NCI-H345 treated with DMSO at 0.1 percent for 48 hours (cell line): Measurements from ENCODE around the gene PRPF6.
A peak's percentile ranks its signal among the peaks of the same experiment; 100 is the strongest.

Experiments
- DNase-seq: peaks from one replicate; lab custom pipeline; 2025; ENCODE audit not compliant: unreplicated experiment; lab: John Stamatoyannopoulos, UW

Gene PRPF6

GRCh38 chr20:64033981-64034493, 53.1 kb downstream of the PRPF6 start:
- DNase-seq: no peak

GRCh38 chr20:64035066-64035932, 54.4 kb downstream of the PRPF6 start:
- no peak for DNase-seq

GRCh38 chr20:64035933-64036345, 55.0 kb downstream of the PRPF6 start, which contains the start of gene C20orf204:
Gene C20orf204, plus strand, starts transcription at chr20:64036182. Its CDS starts 142 bp downstream, at chr20:64036324.
- no peak for DNase-seq

- no peak for DNase-seq
Observed at GRCh38 chr20:64036346-64037198, 55.6 kb downstream of the PRPF6 start.

GRCh38 chr20:64037199-64037497, 56.2 kb downstream of the PRPF6 start:
- no peak for DNase-seq

GRCh38 chr20:64037498-64038213, 56.7 kb downstream of the PRPF6 start:
- no peak for DNase-seq

GRCh38 chr20:64038224-64038564, 57.3 kb downstream of the PRPF6 start:
- no peak for DNase-seq

GRCh38 chr20:64038565-64039292, 57.8 kb downstream of the PRPF6 start:
- peak; percentile 47 for DNase-seq

- no peak for DNase-seq
Observed at GRCh38 chr20:64039293-64040160, 58.6 kb downstream of the PRPF6 start.

- DNase-seq: no peak
Observed at GRCh38 chr20:64040231-64041039, 59.5 kb downstream of the PRPF6 start.

- no peak for DNase-seq
Observed at GRCh38 chr20:64041040-64041780, 60.3 kb downstream of the PRPF6 start.

- DNase-seq: no peak
Observed at GRCh38 chr20:64041781-64042053, 60.8 kb downstream of the PRPF6 start.

GRCh38 chr20:64042054-64042781, 61.3 kb downstream of the PRPF6 start:
- no peak for DNase-seq

- no peak for DNase-seq
Observed at GRCh38 chr20:64043768-64044167, 62.8 kb downstream of the PRPF6 start.

GRCh38 chr20:64044484-64045247, 63.7 kb downstream of the PRPF6 start:
- no peak for DNase-seq

GRCh38 chr20:64045346-64046011, 64.5 kb downstream of the PRPF6 start:
- DNase-seq: no peak

GRCh38 chr20:64047046-64047389, 66.1 kb downstream of the PRPF6 start:
- DNase-seq: no peak
